Ecto neural progenitor cell (in vitro differentiated cells): ENCODE results near the gene ASTN2.

Experiments
- DNase-seq: peaks from one replicate; pipeline ENCODE4 v3.0.0-alpha.2; 2018; ENCODE audit warnings: low spot score

The ASTN2 gene

DNA sequence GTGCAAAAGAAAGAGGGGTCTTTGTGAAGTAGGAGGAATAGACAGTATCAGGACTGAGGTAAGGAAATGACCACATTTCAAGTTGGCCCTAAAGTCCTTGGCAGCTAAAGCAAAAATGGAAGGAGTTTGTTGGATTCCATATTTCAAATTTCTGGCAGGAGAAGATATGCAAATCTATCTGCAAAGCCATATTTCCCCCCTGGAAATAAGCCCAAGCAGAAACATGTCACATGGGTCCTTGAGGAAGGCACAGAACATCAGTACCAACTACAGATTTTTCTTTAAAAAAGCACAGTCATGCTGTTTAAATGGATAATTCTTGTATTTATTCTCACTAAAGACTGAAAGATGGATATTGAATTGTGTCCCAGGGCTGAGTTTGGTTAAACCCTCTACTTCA is 404.8 kb downstream of the ASTN2 start:
- no peak for DNase-seq

DNA sequence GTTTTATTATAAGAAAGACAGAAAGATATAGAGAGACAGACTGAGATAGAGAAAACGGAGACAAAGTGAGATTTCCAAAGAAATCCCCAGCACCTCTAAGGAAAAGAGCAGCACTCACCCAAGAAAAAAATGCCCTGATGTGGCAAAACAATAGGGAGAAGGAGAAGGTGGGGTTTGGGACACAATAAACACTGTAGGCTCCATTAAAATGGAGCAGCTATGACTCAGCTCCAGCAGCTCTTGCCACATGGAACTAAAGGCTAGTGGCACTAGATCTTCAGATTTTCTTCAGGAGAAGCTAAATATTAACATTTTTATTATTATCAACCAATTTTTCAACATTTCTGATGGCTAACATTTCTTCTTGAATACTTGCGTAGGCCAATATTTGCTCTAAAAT is 406.0 kb downstream of the ASTN2 start:
- DNase-seq, result no peak

DNA sequence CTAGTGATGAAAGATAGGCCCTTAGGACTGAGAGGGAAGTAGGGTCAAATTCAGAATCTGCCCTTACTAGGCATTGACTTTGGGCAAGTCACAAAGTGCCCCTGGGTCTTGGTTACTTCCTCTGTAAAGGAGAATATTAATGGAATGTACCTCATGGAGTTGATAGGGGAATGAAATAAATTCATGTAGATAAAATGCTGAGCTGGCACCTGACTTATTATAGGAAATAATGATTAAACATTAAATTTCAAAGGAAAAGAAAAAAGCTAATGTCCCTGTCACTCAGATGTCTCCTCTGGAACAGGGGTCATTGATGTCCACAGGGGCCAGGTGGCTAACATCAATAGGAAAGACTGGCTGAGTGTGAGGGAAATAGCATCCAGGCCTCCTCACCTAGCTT is 406.4 kb downstream of the ASTN2 start:
- DNase-seq, result no peak

DNA sequence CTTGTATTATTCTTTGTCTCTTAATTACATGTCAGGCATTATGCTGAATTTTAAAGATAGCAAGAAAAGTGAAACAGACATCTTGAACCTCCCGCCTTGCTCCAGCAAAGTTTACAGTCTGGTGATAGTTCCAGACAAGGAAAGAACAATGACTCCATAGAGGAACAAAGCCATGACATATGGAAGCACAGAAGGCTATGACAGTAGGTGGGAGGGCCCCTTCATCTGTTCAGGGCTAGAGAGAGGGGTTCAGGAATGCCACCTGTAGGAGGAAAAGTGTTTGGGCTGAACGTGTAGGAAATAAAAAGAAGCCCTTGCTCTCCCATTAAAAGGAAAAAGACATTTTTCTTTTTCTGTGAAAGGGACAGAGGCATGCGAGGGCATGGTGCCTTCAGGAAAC is 412.2 kb downstream of the ASTN2 start:
- DNase-seq, result no peak

DNA sequence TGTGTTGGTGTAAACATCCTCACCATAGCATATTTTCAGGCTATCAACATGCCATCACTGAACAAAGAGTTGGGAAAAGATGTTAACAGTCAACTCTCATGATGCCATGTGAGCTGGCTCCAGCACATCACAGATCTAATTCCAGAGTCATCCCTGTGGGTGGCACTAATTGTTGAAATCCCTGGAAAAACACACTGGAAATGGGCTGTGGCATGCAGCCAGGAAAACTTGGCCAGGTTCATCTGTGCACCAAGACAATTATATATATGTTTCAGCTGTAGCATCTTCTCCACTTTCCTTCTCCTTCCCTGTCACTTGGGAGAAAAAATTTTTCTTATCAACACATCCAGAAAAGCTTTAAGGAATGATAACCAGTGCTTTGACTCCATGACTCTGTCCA is 414.0 kb downstream of the ASTN2 start:
- DNase-seq, result no peak

DNA sequence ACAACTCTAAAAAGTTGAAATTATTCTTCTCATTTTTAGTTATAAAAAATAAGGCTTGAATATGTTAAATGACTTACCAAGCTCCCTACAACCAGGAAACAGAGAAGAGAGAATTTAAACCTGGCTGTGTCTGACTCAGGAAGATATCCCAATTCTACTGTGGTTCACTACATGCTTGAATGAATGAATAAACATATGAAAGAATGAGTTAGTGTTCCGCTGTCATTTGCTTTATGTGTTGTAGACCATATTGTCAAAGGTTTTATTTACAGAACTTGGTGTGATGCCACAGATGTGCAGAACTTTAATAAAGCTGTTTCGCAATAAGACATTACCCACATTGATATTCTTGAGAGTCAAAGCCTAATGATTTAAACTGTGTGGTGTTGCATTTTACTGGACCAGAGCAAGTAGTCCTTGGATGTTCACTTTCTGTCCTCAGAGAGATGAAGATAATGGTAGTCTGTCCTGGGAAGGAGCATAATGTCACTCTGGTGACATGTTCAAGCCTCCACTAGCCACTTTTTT is 414.6 kb downstream of the ASTN2 start:
- DNase-seq, result no peak

DNA sequence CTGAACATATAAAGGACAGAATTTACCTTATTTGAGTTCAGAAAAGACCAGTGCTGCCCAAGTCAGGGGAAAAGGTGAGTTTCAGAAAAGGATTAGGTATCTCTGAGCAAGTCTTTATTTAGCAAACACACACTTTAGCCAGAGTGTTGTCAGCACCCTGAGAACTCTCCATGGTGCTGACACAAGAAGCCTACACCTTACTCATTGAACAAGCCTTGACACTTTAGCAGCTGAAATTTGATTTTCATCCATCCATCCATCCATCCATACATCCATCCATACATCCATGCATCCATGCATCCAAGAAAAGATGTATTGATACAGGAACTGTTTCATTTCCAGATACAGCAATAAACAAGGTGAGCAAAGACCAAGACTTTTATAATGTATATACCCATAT is 416.6 kb downstream of the ASTN2 start:
- no peak for DNase-seq

DNA sequence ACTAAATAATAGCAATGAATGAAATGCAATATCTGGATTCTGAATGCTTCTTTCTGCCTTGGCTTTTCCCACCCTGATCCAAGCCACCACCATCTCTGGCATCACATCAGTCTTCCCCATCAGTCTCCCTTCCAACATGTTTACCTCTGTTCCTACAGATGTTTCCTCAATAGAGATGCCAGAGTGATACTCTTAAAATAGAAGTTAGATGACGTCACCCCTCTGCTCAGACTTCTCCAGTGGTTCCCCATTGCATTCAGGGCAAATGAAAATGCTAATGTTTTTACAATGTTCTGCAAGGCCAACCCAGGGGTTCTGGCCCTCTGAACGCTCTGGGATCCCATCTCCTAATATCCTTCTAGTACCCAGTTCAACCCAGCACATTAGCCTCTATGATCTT is 422.0 kb downstream of the ASTN2 start:
- DNase-seq, result no peak

DNA sequence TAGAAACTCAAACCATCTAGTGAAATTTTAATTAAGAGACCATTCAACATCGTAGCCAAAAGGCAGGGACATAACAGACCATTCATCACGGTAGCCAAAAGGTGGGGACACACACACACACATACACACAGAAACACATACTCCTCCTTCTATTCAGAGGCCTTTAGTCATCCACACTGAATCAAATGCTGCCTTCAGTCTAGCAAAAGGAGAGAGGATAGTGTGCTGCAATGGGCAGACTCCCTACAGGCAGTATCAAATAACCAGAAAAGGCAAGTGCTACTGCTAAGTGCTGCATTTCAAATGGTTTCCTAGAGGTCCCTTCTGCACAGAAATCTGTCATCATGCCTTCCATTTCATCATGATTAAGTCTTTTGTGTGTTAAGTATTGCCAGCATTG is 423.8 kb downstream of the ASTN2 start:
- no peak for DNase-seq

DNA sequence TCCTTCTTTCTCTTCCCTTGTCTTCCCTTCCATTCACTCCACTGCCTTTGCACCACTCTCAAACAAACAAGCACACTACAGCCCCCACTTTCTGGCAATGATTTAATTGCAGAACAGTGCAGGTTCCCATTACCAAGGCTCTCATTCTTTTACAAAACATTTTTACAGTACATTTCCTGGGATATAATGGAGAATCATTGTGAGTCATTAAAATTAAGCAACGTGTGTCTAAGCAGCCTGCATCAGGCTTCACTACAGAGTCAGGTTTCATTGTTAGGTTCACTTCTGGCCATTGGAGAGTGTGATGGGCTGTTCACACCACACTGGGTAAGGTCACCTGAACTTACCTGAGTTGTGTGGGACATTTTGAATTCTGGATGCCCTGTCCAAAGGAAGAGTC is 424.3 kb downstream of the ASTN2 start:
- no peak for DNase-seq

DNA sequence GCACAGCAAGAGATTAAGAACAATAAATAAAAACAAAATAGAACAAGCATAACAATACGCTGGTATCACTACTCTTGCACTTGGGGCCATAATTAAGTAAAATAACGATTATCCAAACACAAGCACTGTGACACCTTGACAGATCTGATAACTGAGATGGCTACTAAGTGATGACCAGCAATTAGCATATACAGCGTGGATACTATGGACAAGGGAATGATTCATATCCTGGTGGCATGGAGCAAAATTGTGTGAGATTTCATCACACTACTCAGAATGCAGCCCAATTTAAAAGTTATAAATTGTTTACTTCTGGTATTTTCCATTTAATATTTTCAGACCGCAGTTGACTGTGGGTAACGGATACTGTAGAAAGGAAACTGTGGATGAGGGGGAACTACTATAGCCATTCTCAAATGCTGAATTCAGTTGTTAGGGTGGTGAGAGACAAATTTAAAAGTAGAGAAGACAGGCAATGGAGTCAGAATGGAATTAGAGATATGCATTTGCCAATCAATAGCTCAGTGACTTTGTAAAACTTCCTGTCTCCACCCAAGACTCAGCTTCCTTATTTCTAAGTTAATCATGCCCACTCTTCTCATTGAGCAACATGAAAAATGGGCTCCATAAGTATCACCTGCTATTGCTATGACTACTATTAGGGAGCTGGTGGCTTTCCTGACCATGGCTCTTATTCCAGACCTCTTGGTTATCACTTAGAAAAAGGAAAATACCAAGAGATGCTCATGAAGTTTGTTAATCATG is 427.0 kb downstream of the ASTN2 start:
- DNase-seq, result no peak

DNA sequence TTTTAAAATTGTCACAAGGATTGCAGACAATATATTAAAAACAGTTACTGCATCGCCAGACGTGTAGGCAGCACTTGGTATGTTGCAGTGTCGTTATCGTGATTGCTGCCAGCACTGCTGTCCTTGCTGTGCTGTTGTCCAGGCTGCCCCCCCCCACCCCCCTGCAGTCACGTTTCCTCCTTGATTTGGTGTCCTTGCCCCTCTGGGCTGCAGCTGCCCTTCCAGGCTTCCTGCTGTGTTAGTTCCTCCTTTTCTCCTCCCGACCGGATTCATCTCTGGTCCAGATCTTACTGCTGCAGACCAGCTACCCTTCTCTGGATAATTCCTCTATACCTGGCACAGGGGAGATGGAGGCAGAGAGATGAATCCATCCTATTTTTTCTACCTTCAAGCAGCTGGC is 428.8 kb downstream of the ASTN2 start:
- DNase-seq, result no peak

DNA sequence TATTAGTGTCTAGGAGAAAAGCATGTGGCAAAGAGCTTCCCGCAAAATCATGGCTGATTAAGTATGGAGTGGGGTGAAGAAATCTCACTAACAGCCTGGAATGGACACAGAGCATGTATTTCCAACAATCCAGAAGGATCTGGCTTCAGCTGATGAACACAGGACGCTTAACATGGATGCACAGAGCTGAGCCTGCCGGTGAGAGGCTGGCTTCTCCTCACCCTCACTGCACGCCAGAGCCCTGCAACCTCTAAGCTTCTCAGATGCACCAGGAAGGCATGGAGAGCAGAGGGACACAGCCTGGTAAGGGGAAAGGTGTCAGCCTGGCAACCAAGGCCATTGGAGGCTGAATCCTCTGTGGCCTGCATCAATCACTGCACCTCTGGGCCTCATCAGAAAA is 429.3 kb downstream of the ASTN2 start:
- DNase-seq, result no peak

DNA sequence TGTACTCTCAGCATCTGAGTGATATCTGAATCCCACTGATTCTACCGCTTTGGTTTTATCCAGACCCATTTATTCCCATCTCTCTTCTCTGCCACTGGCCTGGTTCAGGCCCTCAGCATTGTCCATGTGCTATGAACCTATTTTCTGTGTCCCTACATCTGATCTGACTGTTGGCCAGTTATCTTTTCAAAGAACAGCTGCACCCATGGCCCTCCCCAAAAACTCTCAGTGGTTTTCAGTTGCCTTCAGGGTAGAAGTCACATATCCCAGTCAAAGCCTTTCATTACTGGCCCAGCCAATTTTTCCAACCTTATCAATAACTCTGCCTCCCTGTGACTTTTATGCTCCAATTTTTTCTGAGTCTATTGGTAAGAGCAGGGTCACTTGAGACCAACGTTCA is 430.7 kb downstream of the ASTN2 start:
- no peak for DNase-seq

DNA sequence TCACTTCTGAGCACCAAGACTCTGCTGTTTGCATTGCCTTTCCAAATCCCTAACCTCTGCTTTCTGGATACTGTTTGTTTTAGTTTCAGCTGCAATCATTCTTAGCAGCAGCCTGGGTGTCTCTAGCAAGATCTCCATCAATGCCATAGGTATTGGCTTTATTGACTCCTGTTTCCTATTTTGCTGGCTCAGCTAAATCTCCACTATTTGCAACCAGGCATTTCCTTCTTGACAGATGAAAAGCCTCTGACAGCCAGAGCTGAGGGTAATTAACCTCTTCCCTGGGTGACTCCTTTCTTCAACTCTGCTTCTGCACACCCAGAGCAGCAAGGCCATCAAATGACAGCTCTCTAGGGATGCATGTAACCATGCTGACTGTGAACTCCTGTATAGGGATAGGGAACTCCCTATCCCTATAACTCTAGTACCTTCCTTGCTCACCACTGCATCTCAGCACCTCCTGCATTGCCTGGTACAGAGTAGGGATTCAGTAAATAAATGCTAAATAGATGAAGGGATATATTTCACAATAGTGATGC is 434.2 kb downstream of the ASTN2 start:
- DNase-seq, result no peak

DNA sequence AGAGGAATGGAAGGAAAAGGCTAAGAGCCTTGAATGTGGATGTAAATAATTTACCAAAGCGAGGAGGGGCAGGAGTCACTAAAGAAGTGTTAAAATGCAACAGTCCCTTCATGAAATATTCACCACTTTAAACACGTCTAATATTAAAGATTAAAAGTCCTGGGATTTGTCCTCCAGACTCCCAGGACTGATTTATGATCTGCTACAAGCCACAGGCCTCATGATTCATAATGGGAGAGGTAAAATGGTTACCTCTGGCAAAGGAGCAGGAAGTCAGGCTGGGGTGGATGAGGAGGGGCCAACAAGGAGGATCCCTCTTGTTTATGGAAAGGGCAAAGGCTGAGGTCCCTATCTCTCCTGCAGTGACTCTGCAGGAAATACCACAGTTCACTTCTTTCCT is 435.4 kb downstream of the ASTN2 start:
- DNase-seq, result no peak

DNA sequence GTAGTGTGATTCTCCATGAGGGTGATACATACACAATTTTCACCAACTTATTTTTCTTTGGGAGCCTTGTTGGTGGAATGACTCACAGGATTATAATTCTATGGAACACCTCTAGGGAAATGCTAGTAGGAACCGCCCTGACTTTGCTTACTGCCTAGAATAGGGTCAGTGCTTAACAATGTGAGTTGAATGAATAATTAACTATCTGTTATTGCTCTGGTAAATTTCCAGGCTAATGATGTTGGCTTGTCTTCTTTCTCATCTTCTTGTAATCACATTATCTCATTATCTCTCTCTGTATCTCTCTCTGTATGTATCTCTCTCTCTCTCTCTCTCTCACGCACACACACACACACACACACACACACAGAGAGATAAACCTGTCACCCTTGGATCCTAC is 436.7 kb downstream of the ASTN2 start:
- no peak for DNase-seq

DNA sequence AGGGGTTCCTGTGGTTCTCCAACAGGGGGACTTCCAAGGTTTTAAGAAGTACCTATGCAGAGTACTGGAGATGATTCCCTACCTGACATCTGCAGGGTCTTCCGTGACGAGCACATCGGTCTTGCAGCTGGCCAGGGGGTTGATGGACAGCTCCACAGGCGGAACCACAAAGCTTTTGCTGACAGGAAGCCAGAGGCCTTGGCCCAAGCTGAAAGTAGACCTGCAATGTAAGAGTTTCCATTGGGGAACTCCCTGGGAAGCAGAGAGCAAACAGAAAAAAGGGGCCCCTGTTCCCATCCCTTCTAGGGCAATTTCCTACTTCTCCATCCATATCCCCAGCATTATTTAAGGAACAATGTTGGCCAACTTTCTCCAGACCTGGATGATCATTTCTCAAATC is 439.7 kb downstream of the ASTN2 start:
- no peak for DNase-seq

DNA sequence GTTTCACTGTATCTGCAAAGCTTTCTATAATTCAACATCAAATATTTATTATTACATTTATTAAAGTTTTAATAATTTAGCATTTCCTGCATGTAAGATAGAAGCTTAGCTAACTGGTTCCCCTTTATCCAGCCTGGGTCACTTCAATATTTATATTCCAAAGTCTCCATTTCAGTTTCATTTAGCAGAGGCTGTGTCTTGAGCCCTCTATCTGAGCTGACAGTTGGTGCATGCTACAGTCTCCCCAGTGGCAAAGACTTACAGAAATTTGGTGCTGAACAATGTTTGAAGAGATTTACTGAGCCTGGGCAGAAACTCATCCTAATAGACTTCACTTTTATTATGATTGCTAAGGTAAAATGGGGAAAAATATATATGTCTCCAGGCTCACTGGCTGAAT is 448.7 kb downstream of the ASTN2 start:
- DNase-seq, result no peak

DNA sequence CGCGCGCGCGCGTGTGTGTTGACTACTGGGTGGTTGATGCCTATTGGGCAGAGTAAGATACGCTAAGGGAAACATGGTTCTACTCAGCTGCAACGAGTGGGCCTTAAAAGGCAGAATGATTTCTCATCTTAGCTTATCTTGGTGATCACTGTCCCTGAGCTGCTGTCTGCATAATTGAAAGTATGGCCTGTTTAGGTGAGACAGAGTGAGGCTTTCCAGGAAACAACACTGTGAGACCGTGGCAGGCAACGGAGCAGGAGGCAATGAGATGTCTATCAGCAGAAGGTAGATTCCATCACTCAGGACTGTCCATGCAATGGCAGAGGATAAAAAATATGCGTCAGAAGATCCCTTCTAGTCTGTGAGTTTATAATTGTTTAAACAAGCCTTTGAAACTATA is 450.6 kb downstream of the ASTN2 start:
- DNase-seq, result no peak

DNA sequence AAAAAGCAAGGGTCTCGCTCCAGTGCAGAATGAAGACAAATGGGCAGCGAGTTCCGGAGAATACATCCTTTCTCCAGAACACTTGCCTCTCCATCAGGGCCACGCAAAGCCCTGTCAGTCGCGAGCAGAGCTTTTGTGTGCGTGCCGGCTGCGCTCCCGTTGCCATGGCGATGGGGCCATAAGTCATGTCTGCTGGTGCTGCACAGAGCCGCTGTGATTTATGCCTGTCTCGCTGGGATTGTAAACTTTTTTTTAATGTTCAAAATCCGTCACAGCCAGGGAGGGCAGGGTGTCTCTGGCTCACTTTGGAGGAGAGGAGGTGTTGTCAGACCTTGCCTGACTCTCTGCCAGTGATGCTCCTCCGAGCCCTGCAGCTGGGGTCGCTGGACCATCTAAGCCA is 455.0 kb downstream of the ASTN2 start:
- DNase-seq, result peak; percentile 73

DNA sequence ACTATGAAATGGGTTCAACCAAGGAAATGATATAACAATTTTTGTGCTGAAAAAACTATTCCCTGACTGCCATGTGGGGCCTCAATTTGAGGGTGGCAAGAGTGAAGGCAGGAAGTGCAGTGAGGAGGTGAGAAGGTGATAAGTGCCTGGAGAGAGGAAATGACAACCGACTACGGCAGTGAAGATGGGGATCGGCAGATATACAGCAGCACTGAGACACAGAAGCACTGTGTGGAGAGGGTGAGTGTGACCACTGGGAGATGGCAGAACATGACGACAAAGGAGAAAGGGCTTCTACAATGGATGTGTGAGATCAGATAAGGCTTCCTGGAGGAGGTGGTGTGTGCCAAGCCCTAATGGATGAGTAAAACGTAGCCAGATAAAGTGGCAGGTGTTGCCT is 456.0 kb downstream of the ASTN2 start:
- DNase-seq, result no peak

DNA sequence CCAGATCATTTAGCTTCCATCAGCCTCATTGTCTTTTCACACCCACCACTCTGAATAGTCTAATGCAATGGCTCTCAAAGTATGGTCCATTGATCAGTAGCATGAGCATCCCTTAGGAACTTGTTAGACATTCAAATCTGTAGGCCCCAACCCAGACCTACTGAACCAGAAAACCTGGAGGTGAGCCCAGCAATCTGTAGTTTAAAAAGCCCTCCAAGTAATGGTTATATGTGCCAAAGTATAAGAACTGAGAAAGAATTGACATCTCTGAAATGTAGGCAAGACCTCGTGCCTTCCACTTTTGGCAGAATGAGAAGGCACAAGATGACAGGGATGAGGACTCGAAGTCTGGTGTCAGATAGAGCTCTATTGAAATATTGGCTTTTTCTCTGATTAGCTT is 460.1 kb downstream of the ASTN2 start:
- DNase-seq, result no peak

DNA sequence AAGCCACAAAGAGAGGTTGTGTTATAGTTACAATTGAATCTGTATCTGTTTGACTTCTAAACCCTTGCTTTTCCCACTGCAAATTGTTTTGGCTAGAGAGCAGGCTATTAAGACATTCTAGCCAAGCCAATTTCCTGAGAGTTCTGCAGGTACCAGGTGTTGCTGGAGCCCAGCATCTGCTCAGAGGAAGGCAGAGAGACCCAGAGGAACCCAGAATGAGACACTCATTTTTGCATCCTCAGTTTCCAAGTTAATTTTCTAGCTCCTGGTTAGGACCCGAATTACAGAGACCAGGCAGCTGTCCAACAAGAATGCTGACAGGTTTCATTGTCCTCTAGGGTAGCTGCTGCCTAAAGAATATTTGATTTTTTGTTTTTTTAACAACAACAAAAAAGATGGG is 461.6 kb downstream of the ASTN2 start:
- no peak for DNase-seq
